ENCODE measurements around the gene ITPR2.
"Not testable (repeated sequence)": the region's sequence is repeated elsewhere in the genome, so short reads cannot be mapped to it uniquely, and the experiment has no call there.

Gene ITPR2

DNA sequence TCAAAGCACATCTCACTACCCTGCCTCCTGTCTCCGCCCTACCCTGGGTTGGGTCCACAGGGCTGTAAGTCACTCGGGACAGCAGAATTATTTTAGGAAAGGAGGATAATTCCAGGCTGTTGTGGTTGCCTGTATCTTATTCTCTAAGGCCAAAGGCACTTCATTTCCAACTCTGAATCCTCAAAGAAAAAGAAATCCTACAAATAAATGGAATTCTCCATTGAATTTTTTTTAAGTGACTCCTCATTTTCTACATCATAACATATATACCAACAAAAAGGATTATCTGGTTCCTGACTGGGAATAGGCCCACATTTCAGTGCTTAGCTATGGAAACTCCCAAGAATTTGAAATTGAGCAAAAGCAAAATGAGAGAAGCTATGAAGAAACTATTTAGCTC lies 186.4 kb downstream of the ITPR2 start:
- Mint-ChIP-seq H3K36me3 (ENCODE audit: low read depth) (peaks cover 15% of the 10 kb centered on the region), H3K9me3 (peaks cover 16% of the 10 kb centered on the region), H3K4me3 (no peak overlapping the region), H3K27me3 (ENCODE audit: low read depth) (no peaks in the 10 kb centered on the region), H3K27ac (no peak overlapping the region), H3K4me1 (peaks cover 19% of the 10 kb centered on the region)
- TF ChIP-seq, protein P1, sequence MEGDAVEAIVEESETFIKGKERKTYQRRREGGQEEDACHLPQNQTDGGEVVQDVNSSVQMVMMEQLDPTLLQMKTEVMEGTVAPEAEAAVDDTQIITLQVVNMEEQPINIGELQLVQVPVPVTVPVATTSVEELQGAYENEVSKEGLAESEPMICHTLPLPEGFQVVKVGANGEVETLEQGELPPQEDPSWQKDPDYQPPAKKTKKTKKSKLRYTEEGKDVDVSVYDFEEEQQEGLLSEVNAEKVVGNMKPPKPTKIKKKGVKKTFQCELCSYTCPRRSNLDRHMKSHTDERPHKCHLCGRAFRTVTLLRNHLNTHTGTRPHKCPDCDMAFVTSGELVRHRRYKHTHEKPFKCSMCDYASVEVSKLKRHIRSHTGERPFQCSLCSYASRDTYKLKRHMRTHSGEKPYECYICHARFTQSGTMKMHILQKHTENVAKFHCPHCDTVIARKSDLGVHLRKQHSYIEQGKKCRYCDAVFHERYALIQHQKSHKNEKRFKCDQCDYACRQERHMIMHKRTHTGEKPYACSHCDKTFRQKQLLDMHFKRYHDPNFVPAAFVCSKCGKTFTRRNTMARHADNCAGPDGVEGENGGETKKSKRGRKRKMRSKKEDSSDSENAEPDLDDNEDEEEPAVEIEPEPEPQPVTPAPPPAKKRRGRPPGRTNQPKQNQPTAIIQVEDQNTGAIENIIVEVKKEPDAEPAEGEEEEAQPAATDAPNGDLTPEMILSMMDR (IDR thresholded peaks at IDR 0.05; ENCODE audit: unreplicated experiment in 3 of 3), result no peak

DNA sequence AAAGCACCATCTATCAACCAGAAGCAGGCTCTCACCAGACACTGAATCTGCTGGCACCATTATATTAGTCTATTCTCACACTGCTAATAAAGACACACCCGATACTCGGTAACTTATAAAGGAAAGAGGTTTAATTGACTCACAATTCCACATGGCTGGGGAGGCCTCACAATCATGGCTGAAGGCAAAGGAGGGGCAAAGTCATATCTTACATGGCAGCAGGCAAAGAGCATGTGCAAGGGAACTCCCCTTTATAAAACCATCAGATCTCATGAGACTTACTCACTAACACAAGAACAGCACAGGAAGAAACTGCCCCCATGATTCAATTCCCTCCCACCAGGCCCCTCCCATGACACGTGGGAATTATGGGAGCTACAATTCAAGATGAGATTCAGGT lies 188.6 kb downstream of the ITPR2 start:
- H3K27ac Mint-ChIP-seq; H3K9me3 Mint-ChIP-seq; H3K36me3 Mint-ChIP-seq (ENCODE audit: low read depth); H3K4me3 Mint-ChIP-seq; H3K27me3 Mint-ChIP-seq (ENCODE audit: low read depth): not testable (repeated sequence)
- H3K4me1 Mint-ChIP-seq, result peaks cover 19% of the 10 kb centered on the region

DNA sequence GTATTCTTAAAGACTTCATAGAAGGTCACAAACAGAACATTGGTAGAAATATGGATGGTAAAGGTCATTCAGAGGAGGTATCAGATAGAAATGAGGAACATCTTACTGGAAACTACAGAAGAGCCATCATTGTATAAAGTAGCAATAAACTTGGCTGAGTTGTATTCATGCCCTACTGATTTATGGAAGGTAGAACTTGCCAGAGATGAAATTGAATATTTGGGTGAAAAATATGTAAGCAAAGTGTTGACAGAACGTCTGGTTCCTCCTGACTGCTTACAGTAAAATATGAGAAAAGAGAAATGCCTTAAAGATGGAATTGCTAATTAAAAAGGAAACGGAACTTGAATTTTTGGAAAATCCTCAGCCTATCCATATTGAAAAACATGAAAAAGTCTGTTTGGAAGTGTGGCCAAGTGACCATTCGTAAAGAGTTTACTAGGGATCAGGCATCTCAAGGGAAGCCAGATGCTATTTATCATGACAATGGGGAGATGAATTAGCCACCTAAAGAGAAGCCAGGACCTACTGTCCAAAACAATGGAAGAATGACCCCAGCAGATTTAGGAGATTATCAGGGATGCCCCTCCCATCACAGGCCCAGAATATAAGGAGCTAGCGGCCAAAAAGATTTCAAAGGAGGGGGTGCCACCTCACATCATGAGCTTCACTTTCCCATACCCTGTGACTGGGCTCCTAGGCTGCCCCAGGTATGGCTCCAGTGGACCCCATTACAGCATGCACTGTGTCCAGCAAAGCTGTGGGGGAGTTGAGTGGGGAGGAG lies 189.3 kb downstream of the ITPR2 start:
- Mint-ChIP-seq H3K9me3 (no peaks in the 10 kb centered on the region), H3K36me3 (ENCODE audit: low read depth) (no peaks in the 10 kb centered on the region), H3K27me3 (ENCODE audit: low read depth) (no peaks in the 10 kb centered on the region), H3K4me1 (peaks cover 13% of the 10 kb centered on the region), H3K27ac (peak overlapping the region in 2 of 3 experiments; percentile 13 to 39), H3K4me3 (no peak overlapping the region)
- TF ChIP-seq, protein P1 (IDR thresholded peaks at IDR 0.05; ENCODE audit: unreplicated experiment in 3 of 3), result no peak

DNA sequence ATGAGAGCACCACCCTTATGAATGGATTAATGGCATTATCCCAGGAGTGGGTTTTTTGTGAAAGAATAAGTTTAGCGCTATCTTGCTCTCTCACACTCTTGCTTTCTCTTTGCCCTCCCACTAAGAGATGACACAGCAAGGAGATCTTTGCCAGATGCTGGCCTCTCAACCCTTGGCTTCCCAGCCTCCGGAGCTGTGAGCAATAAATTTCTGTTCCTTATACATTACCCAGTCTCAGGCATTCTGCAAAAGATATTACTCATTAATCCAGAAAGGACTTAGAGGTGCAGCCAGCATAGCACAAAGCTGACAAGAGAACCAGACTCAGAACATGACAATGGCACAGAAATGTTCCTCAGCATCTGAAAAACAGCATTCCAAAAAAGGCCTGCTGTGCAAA lies 190.6 kb downstream of the ITPR2 start:
- TF ChIP-seq, protein P1 (IDR thresholded peaks at IDR 0.05; ENCODE audit: unreplicated experiment in 3 of 3), result no peak
- Mint-ChIP-seq H3K9me3 (no peaks in the 10 kb centered on the region), H3K4me1 (peaks cover 7% of the 10 kb centered on the region), H3K36me3 (ENCODE audit: low read depth) (no peaks in the 10 kb centered on the region), H3K27me3 (ENCODE audit: low read depth) (no peaks in the 10 kb centered on the region), H3K4me3 (no peak overlapping the region), H3K27ac (no peak overlapping the region)

DNA sequence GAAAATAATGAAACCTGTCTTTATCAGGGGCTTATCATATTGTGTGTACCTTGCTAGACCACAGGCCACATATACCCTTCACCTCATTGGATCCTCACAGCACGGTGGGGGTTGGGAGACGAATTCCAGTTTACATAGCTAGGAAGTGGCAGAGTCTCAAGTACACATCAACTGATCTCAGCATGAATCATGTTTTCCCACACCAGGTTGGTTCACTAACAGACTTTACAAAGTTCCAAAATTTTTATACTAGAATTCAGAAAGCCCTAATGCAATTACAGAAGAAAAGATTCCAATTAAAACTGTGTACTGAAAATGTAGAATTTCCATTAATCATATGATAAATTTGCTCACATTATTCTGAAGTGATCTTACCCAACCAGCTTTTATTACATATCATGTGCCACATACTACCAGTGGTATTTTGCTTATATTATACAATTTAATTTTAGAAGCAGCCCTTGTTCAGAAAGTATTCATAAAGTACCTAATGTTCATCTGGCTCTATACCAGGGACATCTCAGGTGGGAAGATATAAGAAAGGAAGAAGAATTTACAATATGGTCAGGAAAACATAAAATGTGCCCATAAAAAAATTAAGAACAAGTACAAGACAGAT lies 196.2 kb downstream of the ITPR2 start:
- Mint-ChIP-seq H3K27me3 (ENCODE audit: low read depth) (no peaks in the 10 kb centered on the region), H3K4me1 (no peaks in the 10 kb centered on the region), H3K9me3 (no peaks in the 10 kb centered on the region), H3K27ac (no peak overlapping the region), H3K36me3 (ENCODE audit: low read depth) (no peaks in the 10 kb centered on the region), H3K4me3 (no peak overlapping the region)
- TF ChIP-seq, protein P1 (IDR thresholded peaks at IDR 0.05; ENCODE audit: unreplicated experiment in 3 of 3), result no peak

DNA sequence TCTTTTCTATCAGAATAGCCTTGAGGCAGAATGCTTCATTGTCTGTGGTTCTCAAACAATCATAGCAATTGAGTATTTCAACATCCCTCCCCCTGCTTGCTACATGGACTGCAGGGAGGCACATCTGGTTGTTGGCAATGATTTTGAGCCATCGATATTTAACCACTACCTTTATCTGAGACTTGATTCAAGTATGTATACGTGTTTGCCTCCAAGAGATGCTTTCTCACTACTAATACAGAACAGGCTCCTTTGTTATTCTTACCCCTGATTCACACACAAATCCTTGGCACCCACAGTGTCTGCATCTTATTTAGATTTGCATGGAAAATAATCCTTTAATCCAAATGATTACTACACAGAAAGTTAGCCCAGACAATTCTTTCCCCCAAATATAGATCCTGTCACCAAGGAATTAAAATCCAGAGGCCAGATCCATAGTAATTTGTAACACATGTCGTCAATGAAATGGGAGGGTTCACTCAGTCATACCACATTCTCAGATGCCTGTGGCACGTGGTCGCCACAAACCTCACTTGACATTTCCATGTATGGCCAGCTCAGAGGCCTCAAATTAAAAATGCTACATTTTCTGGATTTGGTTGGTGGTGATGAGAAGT lies 199.3 kb downstream of the ITPR2 start:
- no peaks in the 10 kb centered on the region for H3K27me3 Mint-ChIP-seq (ENCODE audit: low read depth)
- no peak overlapping the region for H3K4me3 Mint-ChIP-seq
- TF ChIP-seq, protein P1 (IDR thresholded peaks at IDR 0.05; ENCODE audit: unreplicated experiment in 3 of 3), result no peak
- peaks cover 13% of the 10 kb centered on the region for H3K4me1 Mint-ChIP-seq
- H3K27ac Mint-ChIP-seq, result no peak overlapping the region
- no peaks in the 10 kb centered on the region for H3K9me3 Mint-ChIP-seq
- no peaks in the 10 kb centered on the region for H3K36me3 Mint-ChIP-seq (ENCODE audit: low read depth)

All from nephron (organoid).